ENCODE results near the gene CITED4.

Gene CITED4

DNA sequence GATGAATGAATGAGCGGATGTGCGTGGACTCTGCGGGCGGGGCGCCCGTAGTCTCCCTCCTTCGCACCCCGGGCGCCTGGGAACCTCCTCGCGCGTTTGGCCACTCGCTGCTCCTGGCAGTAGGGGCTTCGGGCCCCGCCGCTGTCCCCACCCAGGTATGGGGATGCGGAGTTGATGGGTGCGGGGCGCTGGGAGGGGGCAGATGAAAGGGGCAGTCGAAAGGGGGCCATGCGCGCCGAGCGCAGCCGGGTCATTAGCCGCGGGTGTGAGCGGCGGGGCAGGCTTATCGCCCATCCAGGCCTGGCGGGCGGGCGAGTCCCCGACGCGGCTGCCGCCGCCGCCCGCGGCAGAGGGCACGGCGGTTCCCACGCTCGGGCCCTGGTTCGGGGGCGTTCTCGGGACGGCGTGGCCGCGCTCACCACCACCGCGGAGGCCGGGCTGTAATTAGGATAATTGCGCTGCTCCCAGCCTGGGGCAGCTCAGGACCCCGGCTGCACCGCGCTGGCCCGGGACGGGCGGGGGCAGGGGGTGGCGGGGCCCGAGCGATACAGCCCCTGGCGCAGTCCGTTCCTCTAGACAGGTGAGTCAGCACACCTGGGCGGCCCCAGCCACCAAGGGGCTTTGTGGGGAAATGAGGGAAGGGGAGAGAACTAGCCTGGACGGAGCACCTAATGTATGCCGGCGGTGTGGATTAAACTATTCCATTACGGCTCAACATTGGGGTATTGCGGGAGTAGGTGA lies 22.1 kb upstream of the CITED4 start:
- DNase-seq, result no peak

DNA sequence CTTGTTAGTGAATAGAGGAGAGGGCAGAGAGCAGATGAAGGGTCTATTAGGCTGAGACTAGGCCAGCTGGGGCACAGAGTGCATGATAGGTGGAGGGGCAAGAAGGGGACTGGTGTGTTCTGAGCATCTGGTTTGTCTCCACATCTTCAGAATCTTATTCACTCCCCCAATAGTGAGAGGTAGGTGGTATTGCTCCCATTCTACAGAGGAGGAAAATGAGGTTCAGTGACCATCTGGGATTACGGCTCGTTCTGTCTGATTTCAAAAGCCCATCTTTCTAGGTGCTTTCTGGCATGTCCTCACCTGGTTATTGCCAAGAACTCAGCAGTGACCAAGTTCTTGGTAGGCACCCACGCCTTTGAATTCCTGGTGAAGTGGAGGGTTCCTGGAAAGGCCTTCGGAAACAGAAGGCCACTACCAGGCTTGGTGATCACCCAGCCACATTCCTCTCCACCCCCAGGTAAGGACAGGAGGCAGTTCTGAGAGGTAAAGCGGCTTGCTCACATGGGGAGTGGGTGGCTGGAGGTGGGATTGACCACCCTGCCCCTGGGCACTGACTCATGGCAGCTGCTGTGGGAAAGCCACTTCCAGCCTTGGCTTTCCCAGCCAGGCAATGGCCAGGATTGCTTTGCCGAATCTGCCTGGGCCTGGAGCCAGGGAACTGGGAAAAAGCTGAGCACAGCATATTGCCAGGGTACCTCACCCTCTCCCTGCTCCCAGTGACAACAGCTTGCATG lies 18.8 kb upstream of the CITED4 start:
- no peak for DNase-seq

GRCh38 chr1:40879482-40880175 lies 17.5 kb upstream of the CITED4 start:
- no peak for DNase-seq

GRCh38 chr1:40878906-40879305 lies 16.7 kb upstream of the CITED4 start:
- no peak for DNase-seq

DNA sequence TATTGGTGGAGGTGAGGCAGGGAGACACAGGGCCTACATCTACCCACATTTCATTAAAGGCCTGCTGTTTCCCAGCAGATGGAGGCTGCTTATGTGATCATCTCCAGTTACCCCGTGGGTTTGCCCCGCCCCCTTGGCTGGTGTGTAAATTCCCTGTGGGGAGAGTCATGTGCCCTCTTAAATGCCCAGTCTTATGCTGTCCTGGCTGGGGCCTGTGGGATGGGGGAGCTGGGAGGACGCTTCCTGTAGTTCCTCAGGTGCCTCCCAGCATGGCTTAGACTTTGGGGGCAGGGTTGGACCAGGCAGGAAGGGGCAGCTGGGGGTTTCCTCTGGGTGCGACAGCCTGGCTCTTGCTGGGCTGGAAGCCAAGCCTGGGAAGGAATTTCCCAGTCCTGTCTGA lies 15.5 kb upstream of the CITED4 start:
- no peak for DNase-seq

GRCh38 chr1:40876891-40877290 lies 14.7 kb upstream of the CITED4 start:
- DNase-seq, result no peak

DNA sequence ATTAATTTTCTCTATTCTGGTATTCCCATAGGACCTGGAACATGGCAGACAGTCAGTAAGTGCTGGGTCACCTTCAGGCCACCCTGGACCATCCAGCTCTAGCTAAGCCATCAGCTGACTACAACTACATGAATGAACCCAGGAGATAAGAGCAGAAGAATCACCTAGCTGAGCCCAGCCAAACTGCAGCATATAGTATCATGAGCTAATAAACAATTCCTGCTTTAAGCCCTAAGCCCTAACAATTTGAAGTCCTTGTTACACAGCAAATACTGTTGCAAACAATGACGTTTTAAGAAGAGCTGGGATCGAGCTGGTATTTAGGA lies 14.2 kb upstream of the CITED4 start:
- DNase-seq, result no peak

- no peak for DNase-seq
These were observed 11.8 kb upstream of the CITED4 start for GRCh38 chr1:40873863-40874472.

- no peak for DNase-seq
These were observed 10.1 kb upstream of the CITED4 start for GRCh38 chr1:40872276-40872675.

DNA sequence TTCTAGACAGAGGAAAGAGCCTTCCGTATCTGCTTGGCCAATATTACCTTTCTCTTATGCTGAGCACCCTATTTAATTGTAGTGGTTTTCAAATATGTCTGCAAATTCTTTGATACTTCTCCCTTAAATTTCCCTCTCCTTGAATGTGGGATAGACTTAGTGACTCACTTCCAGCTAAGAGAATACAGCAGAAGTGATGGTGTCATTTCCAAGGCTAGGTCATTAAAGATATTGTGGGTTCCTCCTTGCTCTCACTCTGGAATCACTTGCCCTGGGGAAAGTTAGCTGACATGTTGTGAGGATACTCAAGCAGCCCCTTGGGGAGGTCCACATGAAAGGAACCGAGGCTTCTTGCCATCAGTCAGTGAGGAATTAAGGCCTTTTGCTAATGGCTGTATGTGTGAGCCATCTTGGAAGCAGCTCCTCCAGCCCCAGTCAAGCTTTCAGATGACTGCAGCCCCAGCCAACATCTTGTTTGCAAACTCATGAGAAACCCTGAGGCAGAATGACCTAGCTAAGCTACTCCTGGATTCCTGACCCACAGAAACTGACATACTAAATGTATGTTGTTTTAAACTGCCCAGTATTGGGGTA lies 8.1 kb upstream of the CITED4 start:
- DNase-seq, result no peak

- DNase-seq, result no peak
These were observed 6.0 kb upstream of the CITED4 start for GRCh38 chr1:40868051-40868723.

DNA sequence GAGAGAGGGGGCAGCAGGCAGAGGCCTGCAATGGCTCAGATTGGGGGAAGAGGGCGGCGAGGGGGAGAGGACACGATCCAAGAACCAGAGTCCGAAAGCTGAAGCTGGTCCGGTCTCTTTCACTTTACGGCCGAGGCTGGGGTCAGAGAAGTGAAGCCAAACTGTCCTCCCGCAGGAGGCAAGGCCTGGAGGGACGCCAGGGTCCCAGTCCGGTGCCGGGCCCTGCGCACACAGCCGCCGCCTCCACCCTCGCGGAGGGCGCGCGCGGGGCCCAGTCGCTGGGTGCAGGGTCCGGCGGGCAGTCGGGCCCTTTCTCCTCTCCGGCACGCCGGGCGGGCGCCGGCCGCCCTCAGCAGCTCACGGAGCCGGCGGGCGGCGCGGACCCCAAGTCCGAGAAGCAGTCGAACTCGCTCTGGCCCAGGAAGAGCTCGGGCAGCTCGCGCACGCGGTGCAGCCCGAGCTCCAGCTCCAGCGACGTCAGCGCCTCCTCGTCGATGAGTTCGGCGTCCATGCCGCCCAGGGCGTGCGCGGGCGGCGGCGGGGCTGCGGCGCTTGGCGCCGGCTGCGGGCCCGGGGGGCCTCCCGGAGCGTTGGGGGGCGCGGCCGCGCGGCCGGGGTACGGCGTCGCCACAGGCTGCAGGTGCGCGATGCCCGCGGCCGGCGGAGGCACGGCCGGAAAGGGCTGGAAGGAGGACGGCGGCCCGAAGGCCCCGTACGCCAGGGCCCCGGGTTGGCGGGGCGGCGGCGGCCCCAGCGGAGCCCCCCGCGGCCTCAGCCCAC lies 749 bp downstream of the CITED4 start:
- no peak for DNase-seq

DNA sequence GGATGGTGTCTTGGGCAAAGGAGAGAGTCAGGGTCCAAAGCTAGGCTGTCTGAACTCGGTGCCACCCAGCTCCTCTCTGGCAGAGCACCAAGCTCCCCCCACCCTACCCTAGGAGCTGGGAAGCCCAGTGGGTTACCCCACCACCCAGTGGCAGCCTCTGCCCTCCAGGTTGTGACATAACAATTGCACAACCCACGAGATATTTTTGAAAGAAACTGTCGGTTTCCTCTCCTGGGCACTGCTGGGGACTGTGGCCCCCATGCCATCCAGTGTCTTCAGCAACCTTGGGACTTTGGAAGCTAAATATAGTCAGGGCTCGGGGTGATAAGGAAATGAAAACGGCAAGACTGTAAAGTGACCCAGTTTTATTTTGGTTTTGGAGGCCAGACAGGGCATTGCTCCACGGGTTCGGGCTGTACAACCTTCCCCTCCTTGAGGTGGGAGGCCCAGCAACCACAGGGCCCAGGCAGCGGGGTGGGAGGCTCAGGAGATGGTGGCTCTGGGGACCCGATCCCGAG lies 1.4 kb downstream of the CITED4 start:
- no peak for DNase-seq

GRCh38 chr1:40858856-40859416 lies 3.2 kb downstream of the CITED4 start:
- DNase-seq, result no peak

DNA sequence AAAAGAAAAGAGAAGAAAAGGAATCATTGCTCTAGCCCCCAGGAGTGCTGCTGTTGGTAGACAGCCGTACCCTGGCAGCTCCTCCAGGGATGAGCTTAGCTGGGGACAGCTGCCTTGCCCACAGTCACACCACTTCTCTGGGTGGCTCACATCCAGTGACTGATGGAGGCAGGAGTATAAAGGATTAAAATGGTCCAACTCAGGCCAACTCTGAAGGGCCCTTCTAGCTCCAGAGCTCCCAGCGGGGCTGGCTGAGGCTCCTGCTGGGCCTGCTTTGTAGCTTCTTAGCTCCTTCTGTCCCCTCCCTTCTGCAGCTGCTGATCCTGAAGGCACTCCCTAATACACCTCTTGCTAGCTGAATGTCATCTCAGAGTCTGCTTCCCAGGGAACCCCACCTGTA lies 4.4 kb downstream of the CITED4 start:
- no peak for DNase-seq

GRCh38 chr1:40856656-40857302 lies 5.4 kb downstream of the CITED4 start:
- DNase-seq, result no peak

DNA sequence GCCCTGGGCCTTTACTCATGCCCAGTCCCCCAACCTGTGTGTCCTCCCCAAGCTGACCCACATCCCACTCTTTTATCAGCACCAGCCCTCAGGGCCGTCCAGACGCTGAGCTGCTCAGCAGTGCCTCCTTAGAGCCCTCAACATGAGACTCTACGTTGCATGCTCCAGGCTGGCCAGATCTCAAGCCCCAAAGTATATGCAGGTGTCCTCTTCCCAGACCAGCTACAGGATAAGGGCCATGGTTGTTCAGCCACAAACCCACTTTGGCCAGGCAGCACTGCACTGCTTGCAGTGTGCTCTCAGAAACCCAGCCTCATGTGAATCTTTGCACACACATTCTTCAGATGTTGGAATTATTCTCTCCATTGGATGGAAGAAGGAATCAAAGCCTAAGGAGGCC lies 6.0 kb downstream of the CITED4 start:
- DNase-seq, result no peak

- DNase-seq, result no peak
These were observed 6.7 kb downstream of the CITED4 start for GRCh38 chr1:40855513-40855912.

- DNase-seq, result no peak
These were observed 8.3 kb downstream of the CITED4 start for GRCh38 chr1:40853885-40854170.

DNA sequence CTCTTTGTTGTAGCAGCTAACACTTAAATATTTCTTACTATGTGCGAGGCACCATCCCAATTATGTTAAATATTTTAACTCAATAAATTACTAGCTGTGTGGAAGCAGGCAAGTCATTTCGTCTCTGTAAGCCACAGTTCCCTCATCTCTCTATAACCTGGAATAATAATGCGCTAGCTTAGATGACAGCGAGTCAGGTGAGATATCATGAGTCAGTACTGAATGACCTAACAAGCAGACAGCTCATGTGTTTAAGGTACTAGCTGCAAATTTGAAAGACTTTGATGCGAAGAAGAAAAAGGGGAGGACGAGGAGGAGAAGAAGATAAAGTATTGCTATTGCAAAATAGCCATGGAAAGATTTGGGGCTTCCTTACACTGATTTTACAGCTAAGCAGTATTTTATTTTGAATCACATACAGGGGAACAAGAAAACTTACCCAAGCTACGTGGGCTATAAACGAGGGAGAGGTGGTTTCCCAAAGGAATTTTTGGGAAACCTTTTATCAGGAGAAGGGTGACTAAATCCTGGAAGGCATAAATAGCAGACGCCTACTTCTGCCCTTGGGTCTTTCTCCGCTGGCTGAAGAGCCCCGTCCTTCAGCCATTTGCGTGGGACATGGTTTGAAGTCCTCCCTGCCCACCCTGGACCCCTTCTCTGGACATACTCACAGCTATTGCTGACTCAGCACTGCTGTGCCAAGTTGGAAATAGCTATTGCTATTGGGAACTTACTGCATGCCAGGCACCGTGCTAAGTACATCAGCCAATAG lies 8.9 kb downstream of the CITED4 start:
- DNase-seq, result no peak
